PFSK-1 (cell line): Measurements from ENCODE around the gene MLIP.

Experiments used
- FOXP2 ChIP-seq: optimal IDR thresholded peaks from 2 replicates; pipeline ENCODE3; 2011; ENCODE audit warnings: borderline replicate concordance, control low read depth, inconsistent platforms; ENCODE audit not compliant: insufficient read depth; ENCODE audit errors: extremely low read length, extremely low read depth
- POLR2AphosphoS5 ChIP-seq: IDR thresholded peaks from 2 replicates; pipeline ENCODE4 v1.6.1; 2012; ENCODE audit warnings: low read depth, mild to moderate bottlenecking, control low read depth, low read length, moderate library complexity
- REST ChIP-seq, 2 experiments: IDR thresholded peaks; 2 replicates each; pipeline versions ENCODE4 v1.6.1 to v1.8.0; 2011 to 2012; ENCODE audit warnings: low read depth in 2 of 2, low read length in 2 of 2, control low read depth in 1 of 2, inconsistent platforms in 1 of 2, mild to moderate bottlenecking in 1 of 2, moderate library complexity in 1 of 2; ENCODE audit not compliant: insufficient read depth in 1 of 2
- SIN3A ChIP-seq: IDR thresholded peaks from 2 replicates; pipeline ENCODE4 v1.6.1; 2012; ENCODE audit warnings: mild to moderate bottlenecking, low read length, moderate library complexity, borderline replicate concordance; ENCODE audit not compliant: insufficient read depth
- TAF1 ChIP-seq: IDR thresholded peaks from 2 replicates; pipeline ENCODE4 v1.6.1; 2012; ENCODE audit warnings: low read length, control low read depth, borderline replicate concordance; ENCODE audit not compliant: insufficient read depth

The MLIP gene

GRCh38 chr6:54107470-54108090 is 3.7 kb upstream of the MLIP start:
- TF ChIP-seq SIN3A (no peak), TAF1 (no peak), FOXP2 (no peak)

GRCh38 chr6:54108271-54108670 is 3.0 kb upstream of the MLIP start:
- TF ChIP-seq SIN3A (no peak), TAF1 (no peak), POLR2AphosphoS5 (no peak), REST (IDR thresholded peaks at IDR 0.05; ENCODE audit: insufficient read depth in 1 of 2, low read depth in 2 of 2, low read length in 2 of 2) (no peak), FOXP2 (no peak)

- no peak for TF ChIP-seq TAF1
- no peak for TF ChIP-seq REST (IDR thresholded peaks at IDR 0.05; ENCODE audit: insufficient read depth in 1 of 2, low read depth in 2 of 2, low read length in 2 of 2)
- TF ChIP-seq SIN3A, result no peak
- no peak for TF ChIP-seq POLR2AphosphoS5
- no peak for TF ChIP-seq FOXP2
These were observed 1.7 kb upstream of the MLIP start for GRCh38 chr6:54109586-54109985.

GRCh38 chr6:54112151-54112650 is 958 bp downstream of the MLIP start:
- TF ChIP-seq POLR2AphosphoS5, result no peak
- no peak for TF ChIP-seq SIN3A
- no peak for TF ChIP-seq REST (IDR thresholded peaks at IDR 0.05; ENCODE audit: insufficient read depth in 1 of 2, low read depth in 2 of 2, low read length in 2 of 2)
- TF ChIP-seq FOXP2, result no peak

GRCh38 chr6:54114991-54115390 is 3.7 kb downstream of the MLIP start:
- TF ChIP-seq FOXP2 (no peak), POLR2AphosphoS5 (no peak), TAF1 (no peak), SIN3A (no peak), REST (IDR thresholded peaks at IDR 0.05; ENCODE audit: insufficient read depth in 1 of 2, low read depth in 2 of 2, low read length in 2 of 2) (no peak)
